Measurements from ENCODE around the gene ARHGAP10. TPM values are rescaled to one million over a fixed set of nuclear protein-coding genes. Genes with fewer than 3 reads are reported as not detected.

The ARHGAP10 gene
- total RNA-seq, 1 donor from 2014 or later, result 4.6 TPM

GRCh38 chr4:147821555-147821954 lies 89.7 kb downstream of the ARHGAP10 start:
- Mint-ChIP-seq H3K4me3 (ENCODE audit: unreplicated experiment) (no peak overlapping the region), H3K4me1 (ENCODE audit: unreplicated experiment) (no peaks in the 10 kb centered on the region), H3K9me3 (ENCODE audit: unreplicated experiment) (no peaks in the 10 kb centered on the region), H3K36me3 (ENCODE audit: low read depth, unreplicated experiment) (no peaks in the 10 kb centered on the region), H3K27ac (ENCODE audit: unreplicated experiment) (no peak overlapping the region), H3K27me3 (ENCODE audit: unreplicated experiment) (peaks cover 6% of the 10 kb centered on the region)
- TF ChIP-seq CTCF (IDR thresholded peaks at IDR 0.05; ENCODE audit: unreplicated experiment), result no peak
- no peak for DNase-seq (ENCODE audit: low spot score)

GRCh38 chr4:147822128-147822527 lies 90.2 kb downstream of the ARHGAP10 start:
- no peaks in the 10 kb centered on the region for H3K36me3 Mint-ChIP-seq (ENCODE audit: low read depth, unreplicated experiment)
- no peak overlapping the region for H3K27ac Mint-ChIP-seq (ENCODE audit: unreplicated experiment)
- no peak for DNase-seq (ENCODE audit: low spot score)
- H3K27me3 Mint-ChIP-seq (ENCODE audit: unreplicated experiment), result peaks cover 6% of the 10 kb centered on the region
- H3K9me3 Mint-ChIP-seq (ENCODE audit: unreplicated experiment), result no peaks in the 10 kb centered on the region
- H3K4me3 Mint-ChIP-seq (ENCODE audit: unreplicated experiment), result no peak overlapping the region
- TF ChIP-seq CTCF (IDR thresholded peaks at IDR 0.05; ENCODE audit: unreplicated experiment), result no peak
- no peaks in the 10 kb centered on the region for H3K4me1 Mint-ChIP-seq (ENCODE audit: unreplicated experiment)

- Mint-ChIP-seq H3K4me3 (ENCODE audit: unreplicated experiment) (no peak overlapping the region), H3K27ac (ENCODE audit: unreplicated experiment) (no peak overlapping the region), H3K4me1 (ENCODE audit: unreplicated experiment) (no peaks in the 10 kb centered on the region), H3K9me3 (ENCODE audit: unreplicated experiment) (no peaks in the 10 kb centered on the region), H3K27me3 (ENCODE audit: unreplicated experiment) (peaks cover 6% of the 10 kb centered on the region), H3K36me3 (ENCODE audit: low read depth, unreplicated experiment) (no peaks in the 10 kb centered on the region)
- DNase-seq (ENCODE audit: low spot score), result no peak
- no peak for TF ChIP-seq CTCF (IDR thresholded peaks at IDR 0.05; ENCODE audit: unreplicated experiment)
Observed at GRCh38 chr4:147823130-147823529, 91.2 kb downstream of the ARHGAP10 start.

- Mint-ChIP-seq H3K9me3 (ENCODE audit: unreplicated experiment) (no peaks in the 10 kb centered on the region), H3K36me3 (ENCODE audit: low read depth, unreplicated experiment) (no peaks in the 10 kb centered on the region), H3K27me3 (ENCODE audit: unreplicated experiment) (peaks cover 6% of the 10 kb centered on the region), H3K4me1 (ENCODE audit: unreplicated experiment) (peaks cover 6% of the 10 kb centered on the region), H3K27ac (ENCODE audit: unreplicated experiment) (no peak overlapping the region), H3K4me3 (ENCODE audit: unreplicated experiment) (no peak overlapping the region)
- DNase-seq (ENCODE audit: low spot score), result no peak
- no peak for TF ChIP-seq CTCF (IDR thresholded peaks at IDR 0.05; ENCODE audit: unreplicated experiment)
Observed at GRCh38 chr4:147824316-147824715, 92.4 kb downstream of the ARHGAP10 start.

GRCh38 chr4:147824884-147825283 lies 93.0 kb downstream of the ARHGAP10 start:
- no peak for DNase-seq (ENCODE audit: low spot score)
- Mint-ChIP-seq H3K27ac (ENCODE audit: unreplicated experiment) (no peak overlapping the region), H3K36me3 (ENCODE audit: low read depth, unreplicated experiment) (no peaks in the 10 kb centered on the region), H3K9me3 (ENCODE audit: unreplicated experiment) (no peaks in the 10 kb centered on the region), H3K27me3 (ENCODE audit: unreplicated experiment) (peaks cover 6% of the 10 kb centered on the region), H3K4me1 (ENCODE audit: unreplicated experiment) (peaks cover 11% of the 10 kb centered on the region), H3K4me3 (ENCODE audit: unreplicated experiment) (no peak overlapping the region)
- TF ChIP-seq CTCF (IDR thresholded peaks at IDR 0.05; ENCODE audit: unreplicated experiment), result no peak

Measured in endothelial cell (in vitro differentiated cells).